ENCODE data around the gene AREL1. TPM values are rescaled to one million over a fixed set of nuclear protein-coding genes. Genes with fewer than 3 reads are reported as not detected.
A peak's percentile ranks its signal among the peaks of the same experiment; 100 is the strongest.

Gene AREL1
- polyA plus RNA-seq, 1 donor (not counting 4 experiments of a cell fraction or from before 2014, with no cell fraction given) = 31.2 TPM

GRCh38 chr14:74613211-74613914 lies 99.5 kb downstream of the AREL1 start:
- Histone ChIP-seq H3K9me1 (ENCODE audit: control insufficient read depth, extremely low read depth, insufficient read depth, low read length) (no peaks in the 10 kb centered on the region), H3K9me3 (ENCODE audit: control insufficient read depth, low read depth, low read length) (no peaks in the 10 kb centered on the region), H3K4me3 (ENCODE audit: control insufficient read depth in 2 of 3, extremely low read depth in 1 of 3, insufficient read depth in 2 of 3, low read depth in 1 of 3, low read length in 3 of 3) (peak overlapping the region in 2 of 3 experiments; percentile 7 to 39), H3K4me2 (ENCODE audit: control insufficient read depth, extremely low read depth, insufficient read depth, low read depth, low read length) (peak overlapping the region; percentile 61), H3K79me2 (ENCODE audit: control insufficient read depth, insufficient read depth, low read length) (peaks cover 38% of the 10 kb centered on the region), H2AFZ (ENCODE audit: control insufficient read depth, low read length) (no peak overlapping the region), H3K27me3 (ENCODE audit: control insufficient read depth, extremely low read depth, insufficient read depth, low read length) (no peaks in the 10 kb centered on the region), H3K36me3 (ENCODE audit: control insufficient read depth in 2 of 2, extremely low read depth in 1 of 2, insufficient read depth in 2 of 2, low read length in 2 of 2) (no peaks in the 10 kb centered on the region), H3K27ac (ENCODE audit: control insufficient read depth, insufficient read depth, low read length) (peak overlapping the region; percentile 6), H3K9ac (ENCODE audit: control insufficient read depth, extremely low read depth, insufficient read depth, low read length) (no peak overlapping the region), H4K20me1 (ENCODE audit: control insufficient read depth, extremely low read depth, insufficient read depth, low read length) (no peaks in the 10 kb centered on the region), H3K4me1 (ENCODE audit: control insufficient read depth, extremely low read depth, insufficient read depth, low read length) (peaks cover 77% of the 10 kb centered on the region)
- TF ChIP-seq EZH2 (IDR thresholded peaks at IDR 0.05; ENCODE audit: low read length) = no peak
- TF ChIP-seq CTCF (optimal IDR thresholded peaks at IDR 0.05 in 1 of 3, IDR thresholded peaks at IDR 0.05 in 1 of 3, conservative IDR thresholded peaks at IDR 0.05 in 1 of 3; ENCODE audit: extremely low read depth in 1 of 3, insufficient read depth in 2 of 3, low read length in 3 of 3) = no peak
- no peak for DNase-seq (ENCODE audit: low read depth, low spot score)
- dilution Hi-C loops (cut with MboI; ENCODE audit: extremely low pct_ligation_motif_present, low sequenced_read_pairs) = no loop called here
- no peak for FAIRE-seq

- Histone ChIP-seq H3K4me1 (ENCODE audit: control insufficient read depth, extremely low read depth, insufficient read depth, low read length) (peaks cover 68% of the 10 kb centered on the region), H3K9me1 (ENCODE audit: control insufficient read depth, extremely low read depth, insufficient read depth, low read length) (no peaks in the 10 kb centered on the region), H3K27me3 (ENCODE audit: control insufficient read depth, extremely low read depth, insufficient read depth, low read length) (no peaks in the 10 kb centered on the region), H2AFZ (ENCODE audit: control insufficient read depth, low read length) (peak overlapping the region; percentile 51), H3K27ac (ENCODE audit: control insufficient read depth, insufficient read depth, low read length) (peak overlapping the region; percentile 43), H3K9me3 (ENCODE audit: control insufficient read depth, low read depth, low read length) (no peaks in the 10 kb centered on the region), H3K4me3 (ENCODE audit: control insufficient read depth in 2 of 3, extremely low read depth in 1 of 3, insufficient read depth in 2 of 3, low read depth in 1 of 3, low read length in 3 of 3) (peak overlapping the region; percentile 46 to 76 (median 74)), H3K79me2 (ENCODE audit: control insufficient read depth, insufficient read depth, low read length) (peaks cover 40% of the 10 kb centered on the region), H3K4me2 (ENCODE audit: control insufficient read depth, extremely low read depth, insufficient read depth, low read depth, low read length) (peak overlapping the region; percentile 77), H3K9ac (ENCODE audit: control insufficient read depth, extremely low read depth, insufficient read depth, low read length) (peak overlapping the region; percentile 71), H4K20me1 (ENCODE audit: control insufficient read depth, extremely low read depth, insufficient read depth, low read length) (no peaks in the 10 kb centered on the region), H3K36me3 (ENCODE audit: control insufficient read depth in 2 of 2, extremely low read depth in 1 of 2, insufficient read depth in 2 of 2, low read length in 2 of 2) (no peaks in the 10 kb centered on the region)
- no peak for DNase-seq (ENCODE audit: low read depth, low spot score)
- TF ChIP-seq CTCF (optimal IDR thresholded peaks at IDR 0.05 in 1 of 3, IDR thresholded peaks at IDR 0.05 in 1 of 3, conservative IDR thresholded peaks at IDR 0.05 in 1 of 3; ENCODE audit: extremely low read depth in 1 of 3, insufficient read depth in 2 of 3, low read length in 3 of 3) (peak in 1 of 3 experiments; percentile 80), EZH2 (IDR thresholded peaks at IDR 0.05; ENCODE audit: low read length) (no peak)
- FAIRE-seq = no peak
- dilution Hi-C loops (cut with MboI; ENCODE audit: extremely low pct_ligation_motif_present, low sequenced_read_pairs) = no loop called here
Measured at GRCh38 chr14:74612350-74613021, 100.4 kb downstream of the AREL1 start.

Measured in keratinocyte (primary cell).